Stimulated activated CD8-positive, alpha-beta memory T cell treated with anti-CD3 and anti-CD28 coated beads, Interleukin-2, amount 100 ng/mL, for 1 hour (primary cell): Measurements from ENCODE around the gene SULT1A4.
"Not testable (repeated sequence)": the region's sequence is repeated elsewhere in the genome, so short reads cannot be mapped to it uniquely, and the experiment has no call there.

ENCODE experiments used
- DNase-seq, 2 donors: peaks; one replicate each; pipeline ENCODE4 v3.0.0-alpha.2; 2020; ENCODE audit warnings: low read depth in 2 of 2

SULT1A4 gene

GRCh38 chr16:29459706-29460646, at the start of gene SULT1A4:
Gene SULT1A4 (plus strand): TSS chr16:29459913. CDS start chr16:29461386, 1,473 bp downstream.
- not testable (repeated sequence) for DNase-seq

GRCh38 chr16:29423587-29423986, 36.1 kb upstream of the SULT1A4 start:
- DNase-seq: not testable (repeated sequence)

GRCh38 chr16:29425390-29425789, 34.3 kb upstream of the SULT1A4 start:
- not testable (repeated sequence) for DNase-seq

- DNase-seq: not testable (repeated sequence)
These were observed 6.0 kb upstream of the SULT1A4 start for GRCh38 chr16:29453754-29454153.

GRCh38 chr16:29454269-29454668, 5.4 kb upstream of the SULT1A4 start, which contains the start of the genes BOLA2 and SLX1B:
Gene BOLA2 (minus strand): TSS chr16:29454351. CDS start chr16:29454253, 98 bp downstream.
Gene SLX1B (plus strand): TSS chr16:29454533.
- DNase-seq: not testable (repeated sequence)

- not testable (repeated sequence) for DNase-seq
These were observed 4.9 kb upstream of the SULT1A4 start for GRCh38 chr16:29454828-29455227.

- not testable (repeated sequence) for DNase-seq
These were observed 2.1 kb upstream of the SULT1A4 start for GRCh38 chr16:29457660-29458059.

GRCh38 chr16:29460647-29461030, 926 bp downstream of the SULT1A4 start:
- DNase-seq: not testable (repeated sequence)

- not testable (repeated sequence) for DNase-seq
These were observed 6.5 kb downstream of the SULT1A4 start for GRCh38 chr16:29465985-29466824.

- DNase-seq: not testable (repeated sequence)
These were observed 7.2 kb downstream of the SULT1A4 start for GRCh38 chr16:29466904-29467303.

GRCh38 chr16:29467654-29468366, 8.1 kb downstream of the SULT1A4 start:
- DNase-seq: not testable (repeated sequence)

GRCh38 chr16:29469660-29470059, 9.9 kb downstream of the SULT1A4 start:
- peak in 1 of 2 donors; percentile 3 for DNase-seq

GRCh38 chr16:29472065-29472464, 12.4 kb downstream of the SULT1A4 start:
- DNase-seq: not testable (repeated sequence)

GRCh38 chr16:29482276-29482675, 22.6 kb downstream of the SULT1A4 start:
- DNase-seq: not testable (repeated sequence)

GRCh38 chr16:29506308-29506707, 46.6 kb downstream of the SULT1A4 start, which contains the start of gene NPIPB12:
Gene NPIPB12 (minus strand): TSS chr16:29506408.
- not testable (repeated sequence) for DNase-seq
